HG02885 (cell line): ENCODE data around the gene GHRH.

Experiments
- ATAC-seq: cut with Tn5 transposase; IDR thresholded peaks from one replicate; pipeline ENCODE4 v1.9.1; 2021; ENCODE audit warnings: mild to moderate bottlenecking; ENCODE audit not compliant: unreplicated experiment, poor library complexity

GHRH gene

DNA sequence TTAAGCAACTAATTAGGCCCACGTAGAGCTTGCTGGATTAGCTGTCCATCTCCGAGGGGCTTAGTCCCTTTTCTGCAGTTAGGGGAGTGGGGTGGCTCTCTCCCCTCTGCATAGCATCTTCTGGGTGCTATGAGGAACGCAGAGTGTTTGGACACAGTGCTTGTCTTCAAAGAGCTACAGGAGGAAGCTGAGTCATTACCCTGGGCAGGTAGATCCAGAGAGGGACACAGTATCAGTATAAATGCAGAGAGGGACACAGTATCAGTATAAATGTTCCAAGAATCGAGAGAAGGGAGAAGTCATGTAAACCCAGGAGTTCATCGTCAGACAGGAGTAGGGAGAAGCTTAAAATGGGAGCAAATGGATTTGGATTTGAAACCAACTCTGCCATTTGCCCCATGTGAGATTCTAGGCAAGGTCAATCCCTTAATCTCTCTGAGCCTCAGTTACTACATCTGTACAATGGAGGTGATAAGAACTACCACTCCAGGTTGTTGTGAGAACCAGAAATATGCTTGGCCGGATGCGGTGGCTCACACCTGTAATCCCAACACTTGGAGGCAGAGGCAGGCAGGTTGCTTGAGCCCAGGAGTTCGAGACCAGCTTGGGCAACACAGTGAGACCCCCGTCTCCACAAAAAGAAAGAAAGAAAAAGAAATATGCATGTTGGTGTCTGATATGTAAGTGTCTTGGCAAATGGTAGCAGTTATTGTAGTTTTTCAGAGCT is 5.5 kb upstream of the GHRH start:
- no peak for ATAC-seq

DNA sequence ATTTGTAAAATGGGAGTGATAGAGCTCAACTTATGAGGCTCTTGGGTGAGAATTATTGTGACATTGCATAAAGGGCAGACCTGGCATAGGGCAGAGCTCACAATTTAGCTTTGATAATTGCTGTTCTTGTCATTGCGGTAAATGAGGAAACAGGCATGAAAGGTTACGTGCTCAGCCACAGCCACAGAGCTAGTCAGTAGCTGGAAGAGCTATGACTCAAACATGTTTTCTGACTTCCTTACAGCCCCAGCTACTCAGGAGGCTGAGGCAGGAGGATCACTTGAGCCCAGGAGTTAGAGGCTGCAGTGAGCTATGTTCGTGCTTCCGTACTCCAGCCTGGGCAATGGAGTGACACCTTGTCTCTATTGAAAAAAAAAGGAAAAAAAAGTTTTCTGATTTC is 3.5 kb upstream of the GHRH start:
- ATAC-seq: no peak

DNA sequence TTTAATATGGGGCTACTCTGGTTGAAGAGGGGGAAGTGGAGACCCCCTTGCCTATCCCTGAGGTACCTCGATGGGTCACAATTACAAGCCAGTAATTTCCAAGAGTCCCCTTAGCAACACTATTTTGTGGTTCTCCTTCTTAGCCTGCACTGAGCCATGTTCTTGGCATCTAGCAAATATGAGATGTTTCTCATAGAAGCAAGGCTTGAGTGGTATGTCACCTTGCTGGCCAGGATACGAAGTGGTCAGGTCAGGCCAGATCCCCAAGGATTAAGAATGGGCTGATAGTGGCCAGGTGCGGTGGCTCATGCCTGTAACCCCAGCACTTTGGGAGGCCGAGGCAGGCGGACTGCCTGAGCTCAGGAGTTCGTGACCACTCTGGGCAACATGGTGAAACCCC is 2.1 kb upstream of the GHRH start:
- no peak for ATAC-seq

DNA sequence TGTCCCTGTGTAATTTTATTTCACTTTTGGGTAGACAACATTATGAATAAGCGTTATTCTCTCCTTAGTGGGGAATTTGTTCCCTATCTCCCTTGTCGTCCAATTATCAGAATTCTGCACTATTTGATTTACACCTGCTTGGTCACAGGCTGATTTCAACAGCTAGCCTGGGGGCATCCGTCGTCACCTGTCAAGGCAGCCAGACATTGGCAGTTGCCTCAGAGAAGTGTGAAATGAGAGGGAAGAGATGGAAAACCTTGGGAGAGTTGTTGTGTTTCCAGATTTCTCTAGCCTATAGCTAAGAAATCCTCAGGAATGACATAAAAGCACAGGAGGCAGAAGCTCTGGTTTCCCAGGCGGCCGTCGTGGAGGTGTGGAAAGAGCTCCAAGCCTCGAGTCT is 891 bp upstream of the GHRH start:
- no peak for ATAC-seq

DNA sequence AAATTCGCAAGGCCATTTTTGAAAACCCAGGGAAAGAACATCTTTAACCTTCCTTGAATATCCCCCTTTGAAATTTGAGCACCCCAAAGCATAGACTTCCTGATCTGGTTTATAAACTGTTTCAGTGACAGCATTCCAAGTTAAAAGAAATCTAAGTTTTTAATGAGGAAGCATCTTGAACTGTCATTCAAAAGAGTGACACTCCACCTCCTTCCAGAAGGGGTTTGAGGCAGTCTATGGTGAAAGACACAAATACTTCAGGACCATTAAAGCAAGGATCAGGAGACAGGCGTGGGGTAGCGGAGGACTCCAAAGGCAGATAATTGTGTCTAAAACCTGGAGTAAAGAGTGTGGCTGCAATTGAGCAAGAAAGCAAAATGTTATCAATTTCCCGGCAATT is 691 bp downstream of the GHRH start:
- ATAC-seq: no peak

DNA sequence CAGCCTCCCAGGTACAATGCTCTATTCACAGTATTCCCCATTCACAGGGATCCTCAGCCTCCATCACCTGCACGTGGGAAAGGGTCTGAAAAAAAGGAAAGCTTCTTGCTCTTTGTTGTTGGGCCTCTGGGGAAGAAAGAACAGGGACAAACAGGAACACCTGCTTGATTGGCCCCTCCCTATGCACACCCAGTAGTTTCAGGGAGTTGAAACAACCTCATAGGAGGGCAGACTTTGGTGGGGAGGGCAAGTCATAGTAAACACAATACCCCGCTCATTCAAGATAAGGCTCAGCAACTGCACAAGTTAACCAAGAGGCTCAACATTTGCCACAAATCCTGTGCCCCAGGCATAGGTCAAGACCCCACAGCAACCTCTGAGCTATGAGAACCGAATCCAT is 1.7 kb downstream of the GHRH start:
- ATAC-seq: no peak

DNA sequence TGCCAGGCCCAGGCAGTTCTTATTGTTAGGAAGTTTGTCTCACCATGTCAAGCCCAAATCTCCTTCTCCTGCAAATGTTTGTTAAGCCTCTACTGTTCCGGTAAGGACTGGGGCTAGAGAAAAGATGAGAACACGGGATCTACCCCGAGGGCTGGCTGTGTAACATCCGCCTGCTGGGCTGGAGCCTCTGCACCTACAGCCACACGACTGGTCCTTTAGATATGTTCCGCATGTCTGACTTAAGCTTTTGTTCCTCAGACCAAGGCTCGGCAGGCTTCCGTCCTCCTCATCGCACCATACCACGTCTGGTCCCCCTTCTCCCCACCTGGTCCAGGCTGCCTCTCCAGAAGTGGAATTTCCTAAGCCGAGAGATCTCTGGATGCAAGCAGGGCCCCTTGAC is 2.6 kb downstream of the GHRH start:
- ATAC-seq: no peak

DNA sequence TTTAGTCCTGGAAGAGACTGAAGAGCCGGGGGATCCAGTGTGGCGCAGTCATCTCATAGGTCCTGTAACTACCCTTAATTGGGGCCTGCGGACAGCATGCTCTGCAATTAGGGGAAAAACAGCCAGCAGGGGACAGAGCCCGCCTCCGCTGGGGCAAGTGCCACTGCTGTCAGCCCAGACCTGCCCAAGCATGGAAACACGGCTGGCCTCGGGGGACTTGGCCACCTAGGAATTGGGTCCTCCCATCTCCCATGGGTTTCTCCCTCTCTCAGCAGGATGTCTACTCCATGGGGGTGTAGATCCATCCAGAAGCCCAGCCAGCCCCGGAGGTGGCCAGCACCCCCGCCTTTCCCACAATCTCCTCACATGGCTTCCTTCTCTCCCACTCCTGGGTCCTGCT is 3.6 kb downstream of the GHRH start:
- no peak for ATAC-seq

DNA sequence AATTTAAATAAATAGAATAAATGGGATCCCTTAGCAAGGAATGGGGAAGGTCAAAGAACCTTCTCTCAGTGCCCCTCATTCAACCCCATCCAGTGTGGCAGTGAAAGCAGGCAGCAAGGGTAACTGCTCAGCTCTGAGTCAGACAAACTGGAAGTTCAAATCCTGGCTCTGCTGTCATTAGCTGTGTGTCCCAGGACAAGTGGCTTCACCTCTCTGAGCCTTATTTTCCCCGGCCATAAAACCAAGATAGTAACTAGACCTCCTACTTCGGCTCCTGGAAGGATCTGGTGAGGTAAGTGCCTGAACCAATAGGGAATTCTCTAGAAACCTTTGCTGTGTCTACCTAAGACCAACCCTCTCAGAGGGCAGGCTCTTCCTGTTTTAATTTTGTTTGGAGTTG is 4.1 kb downstream of the GHRH start:
- no peak for ATAC-seq

DNA sequence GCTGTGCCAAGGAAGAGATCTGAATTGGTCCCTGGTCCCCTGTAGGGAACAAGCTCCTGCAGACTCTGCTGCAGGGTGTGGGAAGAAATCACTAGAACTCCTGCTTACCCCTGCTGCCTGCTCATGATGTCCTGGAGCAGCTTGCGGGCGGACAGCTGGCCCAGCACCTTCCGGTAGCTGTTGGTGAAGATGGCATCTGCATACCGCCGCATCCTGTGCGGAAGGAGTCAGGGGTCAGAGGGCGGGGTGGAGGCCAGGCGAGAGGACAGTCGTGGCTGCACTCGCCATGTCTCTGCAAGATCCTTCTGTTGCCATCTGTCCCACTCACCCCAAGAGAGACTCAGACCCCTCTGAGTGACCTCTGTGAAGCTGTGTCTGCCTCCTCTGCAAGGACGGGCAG is 5.3 kb downstream of the GHRH start:
- no peak for ATAC-seq

DNA sequence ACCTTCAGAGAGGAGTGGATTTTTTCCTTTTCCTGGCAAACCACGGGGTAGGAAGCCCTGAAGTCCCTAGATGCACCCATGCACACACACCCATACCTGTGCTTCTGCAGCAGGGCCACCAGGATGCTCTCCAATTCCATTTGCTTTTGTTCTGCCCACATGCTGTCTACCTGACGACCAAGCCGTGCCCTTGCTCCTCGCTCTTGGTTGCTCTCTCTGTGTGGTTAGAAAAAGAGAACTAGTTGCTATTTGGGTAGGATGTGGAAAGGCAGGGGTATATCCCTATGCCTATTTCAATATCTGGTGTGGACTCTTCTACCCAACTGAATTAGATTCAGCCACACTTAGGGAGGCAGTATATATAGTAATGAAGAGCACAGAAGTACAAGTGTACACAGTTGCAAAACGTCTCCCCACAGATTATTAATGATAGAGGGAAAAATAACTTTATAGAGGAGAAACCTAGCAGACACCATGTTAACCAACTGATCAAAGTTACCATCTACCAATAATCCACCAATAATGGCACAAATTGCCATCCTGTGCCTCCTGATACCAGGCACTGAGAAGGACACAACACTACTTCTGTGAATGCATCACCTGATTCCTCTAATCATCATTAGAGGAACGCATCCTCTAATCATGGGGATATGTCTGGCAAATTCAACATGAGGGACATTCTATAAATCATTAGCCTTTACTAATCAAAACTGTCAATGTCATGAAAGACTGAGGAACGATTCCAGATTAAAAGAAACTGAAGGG is 7.3 kb downstream of the GHRH start:
- no peak for ATAC-seq

DNA sequence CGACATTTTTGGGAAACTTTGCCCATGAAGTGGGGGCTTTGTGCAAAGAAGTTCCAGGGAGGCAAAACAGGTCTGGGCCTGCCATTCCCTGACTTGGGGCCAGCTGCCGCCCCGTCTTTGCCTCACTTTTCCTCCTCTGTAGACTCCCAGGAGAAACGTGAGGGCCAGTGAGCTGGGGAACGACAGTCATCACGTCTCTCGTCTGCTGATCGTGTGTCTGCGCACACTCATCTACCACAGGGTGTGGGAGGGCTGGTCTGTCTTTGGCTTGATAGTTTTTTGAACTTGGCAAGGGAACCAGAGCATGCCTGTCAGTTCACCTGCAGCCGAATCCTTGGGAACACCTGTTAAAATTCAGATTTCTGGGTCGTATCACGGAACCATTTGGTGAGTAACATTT is 8.5 kb downstream of the GHRH start:
- no peak for ATAC-seq

DNA sequence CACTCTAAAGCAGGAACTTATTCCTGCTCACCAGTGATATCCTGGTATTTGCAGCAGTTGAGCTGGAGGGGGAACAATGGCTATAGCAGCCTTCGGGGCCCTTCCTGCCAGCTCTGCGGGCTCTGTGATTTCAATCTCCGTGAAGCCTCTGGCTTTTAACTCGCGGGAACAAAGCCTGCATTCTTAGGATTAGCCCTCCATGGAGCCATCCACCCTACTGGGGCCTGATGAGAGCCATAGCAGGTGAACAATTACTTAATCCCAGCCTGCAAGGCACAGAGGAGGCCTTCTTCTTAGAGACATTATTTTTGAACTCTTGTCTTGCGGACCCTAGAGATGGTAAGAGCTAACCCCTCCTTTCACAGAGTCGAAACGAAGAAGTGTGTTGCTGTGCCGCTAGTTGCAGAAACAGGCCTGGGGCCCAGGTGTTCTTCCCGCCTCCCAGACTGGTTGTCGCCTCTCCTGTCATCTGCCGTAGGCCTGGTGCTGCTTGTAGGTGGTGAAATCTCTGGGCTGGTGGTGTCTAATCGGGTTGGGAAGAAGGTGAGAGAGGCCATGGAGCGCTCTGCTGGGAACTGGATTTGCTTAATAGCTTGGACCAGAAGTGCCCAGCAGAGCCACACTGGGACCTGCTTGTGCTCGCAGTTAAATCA is 9.7 kb downstream of the GHRH start:
- no peak for ATAC-seq

DNA sequence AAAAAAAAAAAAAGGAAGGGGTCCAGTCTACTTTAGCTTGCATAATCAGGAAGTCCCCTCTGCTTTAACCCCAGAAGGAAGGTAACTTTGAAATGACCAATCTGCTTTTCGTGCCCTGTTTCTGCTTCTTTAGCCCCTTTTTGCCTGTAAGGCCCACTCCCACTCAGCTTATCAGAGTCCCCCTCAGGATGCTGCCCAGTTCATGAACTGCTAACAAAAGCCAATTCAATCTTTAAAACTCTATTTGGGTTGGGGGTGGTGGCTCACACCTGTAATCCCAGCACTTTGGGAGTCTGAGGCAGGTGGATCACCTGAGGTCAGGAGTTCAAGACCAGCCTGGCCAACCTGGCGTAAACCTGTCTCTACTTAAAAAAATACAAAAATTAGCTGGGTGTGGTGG is 12.3 kb downstream of the GHRH start:
- no peak for ATAC-seq

DNA sequence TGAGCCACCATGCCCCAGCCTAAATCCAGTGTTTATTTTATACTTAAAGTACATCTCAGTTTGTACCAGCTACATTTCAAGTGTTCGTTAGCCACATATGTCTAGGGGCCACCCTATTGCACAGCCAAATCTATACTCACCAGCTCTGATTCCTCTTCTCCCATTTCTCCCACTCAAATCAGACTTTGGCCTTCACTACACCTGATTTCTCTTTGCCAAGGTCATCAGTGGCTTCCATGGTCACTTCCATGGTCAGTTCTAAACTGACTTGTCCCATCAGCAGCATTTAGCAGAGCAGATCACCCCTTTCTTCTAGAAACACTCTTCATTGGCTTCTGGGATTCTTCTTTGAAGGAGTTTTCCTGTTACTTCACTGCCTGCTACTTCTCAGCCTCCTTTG is 14.1 kb downstream of the GHRH start:
- ATAC-seq: no peak

DNA sequence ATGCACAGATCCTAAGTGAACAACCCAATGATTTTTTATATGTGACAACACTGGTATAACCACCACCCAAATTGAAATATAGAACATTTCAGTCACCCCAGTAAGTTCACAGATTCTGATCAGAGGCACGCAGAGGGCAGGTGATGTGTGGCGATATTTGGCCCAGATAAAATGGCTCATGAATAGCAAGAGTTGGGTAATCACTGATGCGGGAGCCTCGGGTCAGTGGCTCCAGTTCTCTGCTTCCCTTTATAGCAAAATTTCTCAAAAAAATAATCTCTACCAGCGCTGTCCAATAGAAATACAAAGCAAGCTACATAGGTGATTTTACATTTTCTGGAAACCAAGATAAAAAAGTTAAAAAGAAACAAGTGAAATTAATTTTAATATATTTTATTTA is 14.9 kb downstream of the GHRH start:
- no peak for ATAC-seq

DNA sequence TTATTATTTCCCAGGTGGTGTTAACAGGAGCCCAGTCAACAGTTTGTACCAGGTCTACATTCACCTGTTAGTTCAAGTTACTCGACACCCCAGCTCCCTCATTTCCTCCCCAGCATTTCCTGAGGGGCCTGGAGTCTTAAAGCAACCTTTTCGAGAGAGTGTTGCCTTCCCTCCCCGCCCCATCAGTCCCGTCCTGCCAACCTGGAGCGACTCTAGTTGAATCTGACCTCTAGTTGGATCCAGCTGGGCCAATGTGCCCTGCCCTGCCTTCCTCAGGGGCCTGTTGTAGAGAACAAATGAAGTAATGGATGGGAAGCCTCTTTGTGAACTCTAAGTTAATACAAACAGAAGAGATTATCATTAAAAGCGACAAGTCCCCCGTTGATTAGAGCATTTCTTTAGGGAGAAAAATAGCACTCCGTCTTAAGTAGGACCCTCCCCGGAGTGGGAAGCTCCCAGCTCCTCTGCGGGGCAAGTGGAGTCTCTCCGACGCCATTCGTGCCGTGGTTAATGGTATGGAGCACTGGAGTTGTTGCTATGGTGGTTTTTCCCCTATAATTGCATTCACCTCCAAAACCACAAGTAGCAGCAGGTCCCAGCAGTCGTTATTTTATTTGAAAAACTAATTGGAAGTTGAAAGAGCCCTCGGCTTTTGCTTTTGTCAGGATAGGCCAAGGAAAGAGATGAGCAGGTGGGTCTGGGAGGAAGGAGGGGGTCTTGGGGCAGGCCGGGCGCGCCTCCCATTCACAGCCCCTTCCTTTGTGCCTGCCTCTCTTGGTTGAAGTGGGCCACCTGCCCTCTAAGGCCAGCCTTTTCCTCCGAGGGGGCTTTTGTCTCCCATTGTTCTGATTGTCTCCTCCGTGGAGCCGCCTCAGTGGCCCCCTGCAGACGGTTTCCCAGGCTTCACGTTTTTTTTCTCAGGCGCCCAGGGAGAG is 16.1 kb downstream of the GHRH start:
- ATAC-seq: no peak

DNA sequence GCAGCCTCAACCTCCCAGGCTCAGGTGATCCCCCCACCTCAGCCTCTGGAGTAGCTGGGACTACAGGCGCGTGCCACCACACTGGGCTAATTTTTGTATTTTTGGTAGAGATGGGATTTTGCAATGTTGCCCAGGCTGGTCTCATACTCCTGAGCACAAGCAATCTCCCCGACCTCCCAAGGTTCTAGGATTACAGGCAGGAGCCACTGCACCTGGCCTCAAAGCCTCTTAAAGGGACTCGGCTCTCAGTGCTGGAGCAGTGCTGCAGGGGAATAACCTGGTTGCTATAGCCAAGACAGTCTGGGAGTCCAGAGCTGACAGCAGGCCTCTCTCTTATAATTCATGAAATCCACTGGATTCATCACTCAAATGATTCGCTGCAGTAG is 17.0 kb downstream of the GHRH start:
- ATAC-seq: no peak

DNA sequence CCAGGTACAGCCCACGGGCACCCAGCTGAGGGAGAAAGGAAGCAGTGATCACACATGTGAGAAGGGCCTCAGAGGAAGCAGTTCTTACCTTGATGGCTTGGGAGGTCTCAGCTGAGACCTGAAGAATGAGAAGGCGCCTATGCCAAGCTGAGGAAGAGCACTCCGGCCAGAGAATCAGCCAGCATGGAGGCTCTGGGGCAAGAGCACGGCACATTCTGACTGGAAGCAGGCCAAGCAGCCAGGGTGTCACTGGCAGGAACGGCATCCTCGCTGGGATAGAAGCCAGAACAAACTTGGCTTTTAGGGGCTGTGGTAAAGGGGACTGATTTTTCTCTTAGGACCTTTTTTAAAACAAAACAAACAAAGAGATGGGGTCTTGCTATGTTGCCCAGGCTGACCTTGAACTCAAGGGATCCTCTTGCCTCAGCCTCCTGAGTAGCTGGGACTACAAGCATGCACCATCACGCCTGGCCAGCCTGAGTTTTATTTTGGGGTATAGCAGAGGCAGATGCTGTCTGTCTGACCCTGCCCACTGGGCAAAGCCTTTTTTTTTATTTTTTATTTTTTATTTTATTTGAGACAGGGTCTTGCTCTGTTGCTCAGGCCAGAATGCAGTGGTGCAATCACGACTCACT is 17.6 kb downstream of the GHRH start:
- ATAC-seq: no peak
